ENCODE data around the gene MINDY4.
"Not testable (repeated sequence)": the region's sequence is repeated elsewhere in the genome, so short reads cannot be mapped to it uniquely, and the experiment has no call there.

Gene MINDY4

DNA sequence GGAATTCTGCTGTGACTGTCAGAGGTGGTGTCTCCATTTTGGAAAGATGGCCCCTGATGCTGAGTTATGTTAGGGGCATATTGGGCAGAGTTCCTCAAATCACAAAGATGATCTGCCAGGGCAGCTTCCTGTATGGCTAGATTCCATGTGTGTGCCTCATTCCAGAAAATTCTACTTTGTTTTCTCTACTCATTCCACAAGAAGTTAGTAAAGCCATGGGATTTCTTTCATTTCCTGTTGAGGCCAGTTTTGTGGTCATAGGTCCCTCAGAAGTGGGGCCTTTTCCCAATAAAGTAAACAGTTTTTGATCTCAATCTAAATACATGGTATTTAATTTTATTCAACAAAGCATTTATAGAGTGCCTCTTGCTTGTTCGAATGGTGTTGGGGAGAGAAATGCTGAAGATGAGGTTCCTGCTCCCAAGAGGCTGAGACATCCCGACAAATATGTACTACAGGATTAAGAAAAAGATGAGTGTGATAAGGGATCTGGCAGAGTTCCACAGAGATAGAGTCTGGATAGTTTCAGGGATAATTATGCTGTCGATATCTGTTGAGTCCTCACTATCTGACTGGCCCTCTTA, 33.0 kb downstream of the MINDY4 start:
- DNase-seq (ENCODE audit: low spot score) = no peak

DNA sequence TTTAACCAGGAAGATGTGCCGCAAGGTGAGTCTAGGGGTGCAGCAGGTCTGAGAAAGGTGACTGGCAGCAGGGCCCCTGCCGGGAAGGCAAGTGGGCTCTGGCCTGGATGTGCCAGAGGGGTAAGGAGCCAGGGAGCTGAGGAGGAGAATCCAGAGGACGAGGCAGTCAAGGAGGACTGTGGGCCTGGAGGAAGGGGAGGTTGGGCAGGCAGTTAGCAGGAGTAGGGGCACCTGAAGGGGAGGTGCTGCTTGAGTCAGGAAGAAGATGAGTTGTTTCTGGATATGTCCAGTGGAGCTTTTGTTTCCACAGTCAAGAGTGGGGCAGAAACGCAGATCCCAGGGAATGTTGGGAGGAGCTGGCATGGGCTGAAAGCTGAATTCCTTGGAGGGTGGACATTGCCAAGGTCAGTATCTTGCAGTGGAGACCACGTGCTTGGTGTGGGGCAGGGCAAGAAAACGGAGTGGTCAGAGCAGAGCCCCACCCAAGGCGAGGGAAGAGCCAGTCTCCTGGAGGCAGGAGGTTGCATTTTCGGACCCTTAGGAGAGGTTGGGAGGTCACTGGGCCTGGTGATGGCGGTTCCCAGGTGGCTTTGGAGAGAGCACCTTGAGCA, 34.0 kb downstream of the MINDY4 start:
- no peak for DNase-seq (ENCODE audit: low spot score)

GRCh38 chr7:30805931-30806330, 34.7 kb downstream of the MINDY4 start:
- DNase-seq (ENCODE audit: low spot score) = no peak

DNA sequence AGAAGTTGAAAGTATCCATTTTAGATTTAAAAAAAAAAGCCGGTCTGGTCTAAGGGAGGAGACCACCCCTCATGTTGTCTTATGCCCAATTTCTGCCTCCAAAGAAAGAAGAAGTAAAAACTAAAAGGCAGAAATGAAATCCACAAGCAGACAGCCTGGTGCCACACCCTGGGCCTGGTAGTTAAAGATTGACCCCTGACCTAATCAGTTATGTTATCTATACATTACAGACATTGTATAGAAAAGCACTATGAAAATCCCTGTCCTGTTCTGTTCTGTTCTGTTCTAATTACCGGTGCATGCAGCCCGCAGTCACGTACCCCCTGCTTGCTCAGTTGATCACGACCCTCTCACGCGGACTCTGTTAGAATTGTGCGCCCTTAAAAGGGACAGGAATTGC, 36.3 kb downstream of the MINDY4 start:
- DNase-seq (ENCODE audit: low spot score) = not testable (repeated sequence)

DNA sequence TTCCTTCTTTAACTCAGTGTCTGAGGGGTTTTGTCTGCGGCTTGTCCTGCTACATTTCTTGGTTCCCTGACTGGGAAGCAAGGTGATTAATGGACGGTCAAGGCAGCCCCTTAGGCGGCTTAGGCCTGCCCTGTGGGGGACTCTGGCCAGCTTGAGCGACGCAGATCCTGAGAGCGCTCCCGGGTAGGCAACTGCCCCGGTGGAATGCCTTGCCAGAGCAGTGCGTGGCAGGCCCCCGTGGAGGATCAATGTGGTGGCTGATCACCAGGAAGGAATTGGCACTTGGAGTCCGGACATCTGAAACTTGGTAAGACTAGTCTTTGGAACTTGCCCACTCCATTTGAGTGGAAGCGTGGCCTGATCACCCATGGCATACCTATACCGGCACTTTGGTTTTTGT, 36.7 kb downstream of the MINDY4 start:
- not testable (repeated sequence) for DNase-seq (ENCODE audit: low spot score)

- DNase-seq (ENCODE audit: low spot score) = no peak
These were observed 39.8 kb downstream of the MINDY4 start for GRCh38 chr7:30810986-30811385.

DNA sequence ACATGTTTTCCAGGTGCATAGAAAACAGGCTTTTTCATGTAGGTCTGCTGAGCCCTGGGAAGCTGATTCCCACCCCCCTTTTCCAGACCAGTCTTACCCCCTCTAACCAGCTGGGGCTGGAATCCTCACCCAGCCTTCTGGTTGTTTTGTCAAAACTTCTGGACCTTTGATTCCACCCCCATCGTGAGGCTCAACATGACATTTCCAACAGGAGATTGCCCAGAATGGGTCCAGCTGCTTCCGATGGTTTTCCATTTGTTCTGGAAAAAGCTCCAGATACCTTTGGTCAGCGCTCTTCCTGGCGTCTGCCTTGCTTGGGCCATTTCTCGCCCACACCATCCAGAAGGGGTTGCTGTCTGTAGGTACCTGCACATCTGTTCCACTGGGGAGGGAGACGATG, 41.5 kb downstream of the MINDY4 start:
- DNase-seq (ENCODE audit: low spot score) = no peak

DNA sequence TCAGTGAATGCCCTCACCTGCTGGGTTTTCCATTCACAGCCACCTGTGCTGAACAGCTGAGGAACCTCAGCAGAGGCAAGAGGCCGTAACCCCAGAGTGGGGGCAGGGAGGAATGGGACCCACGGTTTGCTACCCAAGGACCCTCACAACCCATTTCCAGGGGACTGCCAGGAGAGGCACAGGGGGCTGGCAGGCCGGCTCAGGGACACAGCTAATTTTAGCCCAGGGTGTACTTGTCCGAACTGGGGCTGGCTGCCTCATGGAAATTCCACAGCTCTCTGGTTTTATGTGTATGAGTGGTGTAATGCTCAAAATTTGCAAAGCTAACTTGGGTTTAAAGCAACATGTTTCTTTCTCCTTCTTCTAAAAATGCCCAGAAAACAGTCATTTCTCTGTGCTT, 42.2 kb downstream of the MINDY4 start:
- DNase-seq (ENCODE audit: low spot score) = no peak

GRCh38 chr7:30814700-30815387, 43.6 kb downstream of the MINDY4 start:
- DNase-seq (ENCODE audit: low spot score) = no peak

DNA sequence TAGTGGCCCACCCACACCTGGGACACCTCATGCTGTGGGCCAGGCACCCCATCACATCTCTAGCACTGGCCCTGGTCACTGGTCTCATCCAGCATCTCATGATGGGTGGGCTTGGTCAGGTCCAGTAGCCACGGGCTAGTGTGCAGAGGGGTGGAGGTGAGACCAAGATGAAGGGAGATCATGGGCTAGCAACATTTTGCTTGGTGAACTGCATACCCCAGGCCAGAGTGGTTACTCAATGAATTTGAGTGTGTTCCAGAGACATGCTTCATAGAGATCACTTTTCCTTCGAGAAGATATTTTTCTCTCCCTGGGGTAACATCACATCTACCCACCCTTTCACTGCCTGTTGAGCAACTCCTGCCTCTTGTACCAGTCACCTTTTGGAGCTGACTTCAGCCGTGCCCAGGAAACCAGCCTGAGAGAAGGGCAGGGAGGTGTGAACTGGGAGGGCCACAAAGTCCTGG, 44.2 kb downstream of the MINDY4 start:
- no peak for DNase-seq (ENCODE audit: low spot score)

GRCh38 chr7:30815951-30816644, 44.9 kb downstream of the MINDY4 start:
- DNase-seq (ENCODE audit: low spot score) = no peak

DNA sequence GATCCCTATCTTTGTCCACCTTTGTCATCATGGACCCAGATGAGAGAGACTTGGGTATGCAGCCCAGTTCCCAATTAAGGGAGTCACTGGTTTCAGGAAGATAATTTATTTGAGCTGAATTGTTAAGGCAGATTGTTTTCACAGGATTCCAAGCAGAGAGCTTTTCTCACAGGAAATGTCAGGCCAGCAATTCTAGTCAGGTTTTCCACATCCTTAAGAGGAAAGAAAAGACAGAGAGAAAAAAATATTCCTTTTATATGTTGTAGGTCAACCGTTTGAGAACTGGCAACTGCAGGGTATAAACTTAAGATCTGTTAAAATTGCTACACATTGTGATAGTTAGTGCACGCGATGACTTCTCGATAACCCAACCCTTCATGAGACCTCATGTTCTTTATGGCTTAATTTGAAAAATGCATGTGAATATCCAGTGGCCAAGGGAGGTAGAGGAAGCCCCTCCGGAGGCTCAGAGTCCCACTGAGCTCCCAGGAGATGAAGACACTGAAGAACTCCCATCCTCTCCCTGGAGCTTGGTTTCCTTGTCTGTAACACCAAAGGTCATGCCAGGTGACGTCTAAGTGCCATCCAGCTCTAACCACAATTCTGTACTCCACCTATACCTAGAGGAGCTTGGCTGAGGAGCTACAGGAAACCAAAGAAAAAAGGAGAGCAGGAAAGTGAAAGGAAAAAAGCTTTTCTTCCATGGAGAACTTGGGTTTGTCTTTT, 45.6 kb downstream of the MINDY4 start:
- DNase-seq (ENCODE audit: low spot score) = no peak

DNA sequence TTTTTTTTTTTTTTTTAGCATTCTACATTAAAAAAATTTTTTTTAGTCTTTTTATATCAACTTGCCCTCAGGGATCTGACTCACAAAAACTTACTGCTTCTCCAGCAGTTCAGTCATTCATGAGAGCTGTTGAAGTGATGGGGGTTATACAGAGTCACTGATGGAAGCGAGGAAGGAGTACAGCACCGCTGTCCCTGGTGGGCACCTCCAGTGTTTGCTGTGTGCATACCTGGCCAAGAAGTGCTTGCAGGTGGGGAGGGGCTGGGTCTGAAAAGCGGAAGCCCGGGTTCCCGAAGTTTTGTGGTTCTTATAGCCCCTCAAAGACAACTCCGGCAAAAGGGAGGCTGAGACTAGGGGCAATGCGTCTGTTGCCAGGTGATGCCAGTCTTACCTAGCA, 46.2 kb downstream of the MINDY4 start:
- DNase-seq (ENCODE audit: low spot score) = no peak

DNA sequence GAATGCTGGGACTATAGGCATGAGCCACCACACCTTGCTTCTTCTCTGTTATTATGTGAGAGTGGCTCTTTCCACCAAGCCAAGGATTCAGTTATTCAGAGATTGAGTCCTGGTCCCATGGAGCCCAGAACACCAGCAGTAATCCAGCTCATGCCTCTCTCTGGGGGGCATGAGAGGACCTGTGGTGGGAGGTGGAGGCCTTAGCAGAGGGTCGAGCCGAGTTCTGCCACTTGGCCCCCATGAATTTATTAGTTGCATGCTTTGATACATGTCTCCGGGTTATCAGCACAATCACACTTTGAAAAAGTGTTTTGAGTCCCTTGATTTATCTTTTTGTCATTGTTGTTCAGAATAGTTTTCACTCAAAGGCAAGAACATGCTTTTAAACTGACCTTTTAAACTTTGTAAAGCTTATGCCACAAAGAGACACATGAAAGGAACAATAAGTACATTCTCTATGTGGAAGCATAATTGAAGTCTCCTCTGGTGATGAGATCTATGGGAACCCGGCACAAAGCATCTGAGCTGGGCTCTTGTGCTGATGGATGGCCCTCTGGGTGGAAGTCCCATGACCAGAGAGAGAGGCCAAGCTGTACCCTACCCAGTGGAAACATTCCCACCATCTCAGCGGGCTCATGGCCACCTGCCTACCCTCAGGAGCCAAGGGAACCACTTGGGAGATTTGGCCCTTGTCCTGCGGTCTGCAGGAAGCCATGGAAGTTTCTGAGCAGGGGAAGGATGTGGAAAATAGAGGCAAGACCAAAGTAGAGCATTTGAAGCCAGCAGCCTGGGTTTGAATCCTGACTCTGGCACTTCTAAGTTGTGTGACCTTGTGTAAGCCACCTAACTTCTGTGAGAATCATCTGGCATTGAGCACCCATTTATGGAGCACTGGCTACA, 53.9 kb downstream of the MINDY4 start:
- DNase-seq (ENCODE audit: low spot score) = no peak

DNA sequence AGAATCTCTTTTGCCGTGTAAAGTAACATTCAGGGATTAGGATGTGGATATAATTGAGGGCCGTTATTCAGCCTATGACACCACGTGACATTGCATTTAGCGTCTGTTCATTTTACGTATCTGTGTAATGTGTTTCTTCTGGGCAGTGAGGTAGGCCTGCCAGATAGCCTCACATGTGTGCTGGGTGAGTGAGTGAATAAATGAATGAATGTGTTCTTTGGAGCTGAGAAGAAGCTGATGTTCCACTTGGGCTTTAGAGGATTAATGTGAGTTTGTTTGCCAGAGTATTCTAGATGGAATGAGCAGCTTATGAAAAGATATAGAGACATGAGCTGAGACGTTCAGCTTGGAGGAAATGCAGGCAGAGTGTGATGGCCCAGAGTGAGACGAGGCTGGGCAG, 55.0 kb downstream of the MINDY4 start:
- no peak for DNase-seq (ENCODE audit: low spot score)

DNA sequence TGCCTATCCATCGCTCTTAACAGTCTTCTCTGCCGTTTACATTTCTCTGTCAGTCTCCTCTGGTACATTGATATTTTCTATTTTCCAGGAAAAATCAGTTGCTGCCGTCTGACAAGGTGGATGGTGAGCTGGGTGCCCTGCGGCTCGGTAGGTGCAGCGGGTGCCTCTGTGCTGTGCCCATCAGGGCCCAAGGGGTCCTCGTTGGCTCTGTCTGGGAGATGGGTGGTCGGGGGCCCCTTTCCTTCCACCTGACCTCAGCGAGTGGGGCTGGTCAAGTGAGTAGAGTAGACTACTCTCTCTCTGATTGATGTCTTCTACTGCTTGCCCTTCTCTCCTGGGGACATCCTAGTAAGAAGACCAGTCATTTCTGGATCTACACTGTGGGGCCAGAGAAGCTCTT, 57.4 kb downstream of the MINDY4 start:
- no peak for DNase-seq (ENCODE audit: low spot score)

DNA sequence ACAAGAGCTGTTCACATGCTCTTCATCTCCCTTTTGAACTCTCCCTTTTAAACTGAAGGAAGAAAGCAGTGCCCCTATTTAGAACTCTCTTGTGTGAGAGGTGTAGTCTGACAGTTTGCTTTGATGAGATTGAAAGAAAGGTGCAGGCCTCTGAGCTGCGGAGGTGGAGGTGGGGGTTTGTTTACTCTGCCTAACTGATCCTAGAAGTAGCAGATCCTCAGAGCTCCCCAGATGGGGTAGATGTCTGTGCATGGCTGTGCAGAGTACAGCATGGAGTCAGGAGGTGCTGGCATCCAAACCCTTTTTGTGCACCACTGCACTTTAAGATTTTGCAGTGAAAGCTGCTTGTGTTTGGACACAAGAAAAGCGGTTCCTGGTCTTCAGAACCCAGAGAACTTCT, 58.3 kb downstream of the MINDY4 start:
- DNase-seq (ENCODE audit: low spot score) = no peak

DNA sequence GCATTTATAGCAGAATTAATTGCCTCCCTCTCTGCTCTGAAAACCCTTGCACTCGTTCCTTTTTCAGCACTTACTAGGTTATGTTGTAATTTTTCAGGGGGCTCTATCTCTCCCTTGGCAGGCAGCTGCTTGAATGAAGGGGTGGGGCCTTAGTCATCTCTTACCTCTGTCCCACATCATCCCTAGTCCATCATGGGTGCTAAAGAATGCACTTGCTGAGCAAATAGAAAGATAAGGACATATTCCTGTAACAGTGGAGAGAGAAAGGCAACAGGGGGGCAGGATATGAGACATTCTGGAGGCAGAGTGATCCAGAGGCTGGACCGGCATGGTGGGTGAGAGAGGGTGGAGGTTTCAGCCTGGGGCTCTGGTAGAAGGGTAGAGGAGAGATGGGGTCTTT, 60.0 kb downstream of the MINDY4 start:
- DNase-seq (ENCODE audit: low spot score) = no peak

- DNase-seq (ENCODE audit: low spot score) = no peak
These were observed 60.7 kb downstream of the MINDY4 start for GRCh38 chr7:30831936-30832335.

DNA sequence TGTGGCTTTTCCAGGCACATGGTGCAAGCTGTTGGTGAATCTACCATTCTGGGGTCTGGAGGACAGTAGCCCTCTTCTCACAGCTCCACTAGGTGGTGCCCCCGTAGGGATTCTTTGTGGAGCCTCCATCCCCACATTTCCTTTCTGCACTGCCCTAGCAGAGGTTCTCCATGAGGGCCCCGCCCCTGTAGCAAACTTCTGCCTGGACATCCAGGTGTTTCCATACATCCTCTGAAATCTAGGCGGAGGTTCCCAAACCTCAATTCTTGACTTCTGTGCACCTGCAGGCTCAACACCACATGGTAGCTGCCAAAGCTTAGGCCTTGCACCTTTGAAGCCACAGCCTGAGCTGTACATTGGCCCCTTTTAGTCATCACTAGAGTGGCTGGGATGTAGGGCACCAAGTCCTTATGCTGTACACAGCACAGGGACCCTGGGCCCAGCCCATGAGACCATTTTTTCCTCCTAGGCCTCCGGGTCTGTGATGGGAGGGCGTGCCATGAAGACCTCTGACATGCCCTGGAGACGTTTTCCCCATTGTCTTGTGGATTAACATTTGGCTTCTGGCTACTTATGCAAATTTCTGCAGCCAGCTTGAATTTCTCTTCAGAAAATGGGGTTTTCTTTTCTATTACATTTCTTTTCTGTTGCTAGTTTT, 62.9 kb downstream of the MINDY4 start:
- DNase-seq (ENCODE audit: low spot score) = not testable (repeated sequence)

Data from iPS-NIHi11 (cell line).